MCF 10A (cell line): ENCODE data around the gene SULT4A1. TPM values are rescaled to one million over a fixed set of nuclear protein-coding genes. Genes with fewer than 3 reads are reported as not detected.
"Not testable (repeated sequence)": the region's sequence is repeated elsewhere in the genome, so short reads cannot be mapped to it uniquely, and the experiment has no call there.

Experiments used
- BruUV-seq: library from RNA; stranded (reverse); fragments of 400-500 nt; replicated peaks from 2 replicates; lab custom pipeline; 2021; lab: Mats Ljungman, UMichigan
- CTCF ChIA-PET: fragments of 300-600 bp; sonication (Branson Sonifier 250); formaldehyde crosslinking; extraction: SDS; loops from one replicate; lab custom pipeline; 2021; ENCODE audit warnings: antibody characterized with exemption, inconsistent platforms; lab: Yijun Ruan, JAX
- POLR2A ChIA-PET: fragments of 300-600, 350-650 bp; sonication (Branson Sonifier 250); formaldehyde crosslinking; extraction: SDS; loops from one replicate; lab custom pipeline; 2020; ENCODE audit warnings: antibody characterized with exemption, inconsistent platforms; lab: Yijun Ruan, JAX
- DNase-seq: peaks from one replicate; pipeline ENCODE4 v3.0.0-alpha.2; 2018; ENCODE audit not compliant: unreplicated experiment
- H3K27ac Mint-ChIP-seq: one replicate; pipeline ENCODE4 v1.8.0; 2022; ENCODE audit warnings: mild to moderate bottlenecking, low read depth, mixed read lengths; ENCODE audit not compliant: unreplicated experiment
- H3K27me3 Mint-ChIP-seq: one replicate; pipeline ENCODE4 v1.8.0; 2022; ENCODE audit warnings: mixed read lengths; ENCODE audit not compliant: insufficient read depth, unreplicated experiment
- H3K36me3 Mint-ChIP-seq: one replicate; pipeline ENCODE4 v1.8.0; 2022; ENCODE audit warnings: mild to moderate bottlenecking, moderate library complexity, mixed read lengths; ENCODE audit not compliant: insufficient read depth, unreplicated experiment
- H3K4me1 Mint-ChIP-seq: one replicate; pipeline ENCODE4 v1.8.0; 2022; ENCODE audit warnings: mixed read lengths; ENCODE audit not compliant: insufficient read depth, unreplicated experiment
- H3K4me3 Mint-ChIP-seq: one replicate; pipeline ENCODE4 v1.8.0; 2022; ENCODE audit warnings: mild to moderate bottlenecking, moderate library complexity, mixed read lengths; ENCODE audit not compliant: unreplicated experiment
- H3K9me3 Mint-ChIP-seq: one replicate; pipeline ENCODE4 v1.8.0; 2022; ENCODE audit warnings: mixed read lengths; ENCODE audit not compliant: unreplicated experiment
- intact Hi-C: fragments of 100-400 bp; cut with micrococcal nuclease; formaldehyde crosslinking; loops from 2 replicates; pipeline ENCODE4 v1.14.1; 2022
- total RNA-seq: library from RNA; stranded (reverse); gene quantifications from 2 replicates; pipeline ENCODE4 v1.2.3, GENCODE V29; 2022
- TF ChIP-seq, protein P1 (sequence below): fragments of 200-600 bp; IDR thresholded peaks from one replicate; pipeline ENCODE4 v1.8.0; 2022; ENCODE audit warnings: antibody characterized with exemption, mild to moderate bottlenecking; ENCODE audit not compliant: unreplicated experiment

Gene SULT4A1
- total RNA-seq, 1 experiment from 2014 or later, result not detected

DNA sequence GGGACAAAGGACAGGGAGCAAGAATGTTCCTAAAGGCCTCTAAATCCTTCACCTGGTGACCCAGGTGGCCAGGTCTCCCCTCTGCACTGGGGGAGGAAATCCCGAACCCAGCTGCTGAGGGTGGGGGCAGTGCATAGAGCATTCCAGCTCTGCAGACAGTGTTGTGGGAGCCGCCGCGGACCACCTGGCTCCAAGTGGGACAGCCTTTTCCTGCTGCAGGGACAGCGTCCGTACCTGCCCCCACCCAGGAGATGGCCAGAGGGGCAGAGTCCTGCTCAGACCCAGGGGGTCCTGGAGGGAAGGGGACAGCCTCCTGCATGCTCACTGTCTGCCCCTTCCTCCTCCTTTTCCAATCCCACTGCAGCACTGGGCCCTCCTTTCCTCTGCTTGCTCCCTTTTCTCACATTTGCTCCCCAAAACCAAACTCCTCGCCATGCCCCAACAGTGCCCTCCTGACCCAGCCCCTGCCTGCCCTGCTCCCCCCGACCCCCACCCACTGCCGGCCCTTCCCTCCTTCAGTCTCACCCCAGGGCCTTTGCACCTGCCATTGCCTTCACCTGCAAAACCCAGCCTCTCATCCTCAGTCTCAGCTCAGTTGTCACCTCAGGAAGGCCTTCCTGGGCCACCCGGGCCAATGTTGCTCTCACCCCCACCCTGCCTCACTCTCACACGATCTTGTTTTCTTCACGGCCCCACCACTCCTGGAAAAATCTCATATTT, 16.7 kb upstream of the SULT4A1 start:
- TF ChIP-seq, protein P1, sequence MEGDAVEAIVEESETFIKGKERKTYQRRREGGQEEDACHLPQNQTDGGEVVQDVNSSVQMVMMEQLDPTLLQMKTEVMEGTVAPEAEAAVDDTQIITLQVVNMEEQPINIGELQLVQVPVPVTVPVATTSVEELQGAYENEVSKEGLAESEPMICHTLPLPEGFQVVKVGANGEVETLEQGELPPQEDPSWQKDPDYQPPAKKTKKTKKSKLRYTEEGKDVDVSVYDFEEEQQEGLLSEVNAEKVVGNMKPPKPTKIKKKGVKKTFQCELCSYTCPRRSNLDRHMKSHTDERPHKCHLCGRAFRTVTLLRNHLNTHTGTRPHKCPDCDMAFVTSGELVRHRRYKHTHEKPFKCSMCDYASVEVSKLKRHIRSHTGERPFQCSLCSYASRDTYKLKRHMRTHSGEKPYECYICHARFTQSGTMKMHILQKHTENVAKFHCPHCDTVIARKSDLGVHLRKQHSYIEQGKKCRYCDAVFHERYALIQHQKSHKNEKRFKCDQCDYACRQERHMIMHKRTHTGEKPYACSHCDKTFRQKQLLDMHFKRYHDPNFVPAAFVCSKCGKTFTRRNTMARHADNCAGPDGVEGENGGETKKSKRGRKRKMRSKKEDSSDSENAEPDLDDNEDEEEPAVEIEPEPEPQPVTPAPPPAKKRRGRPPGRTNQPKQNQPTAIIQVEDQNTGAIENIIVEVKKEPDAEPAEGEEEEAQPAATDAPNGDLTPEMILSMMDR, result no peak
- DNase-seq, result no peak
- H3K36me3 Mint-ChIP-seq, result no peaks in the 10 kb centered on the region
- POLR2A ChIA-PET, result interaction anchor here (0.6 kb wide), 1 partner anchor 684 kb away, joined by 3 read pairs; no protein-coding TSS in a partner anchor
- H3K4me3 Mint-ChIP-seq, result no peak overlapping the region
- CTCF ChIA-PET, result interaction anchor here (0.7 kb wide), 1 partner anchor 66 kb away, joined by 4 read pairs; no protein-coding TSS in a partner anchor
- H3K4me1 Mint-ChIP-seq, result no peaks in the 10 kb centered on the region
- BruUV-seq, result no TSS peak
- H3K27ac Mint-ChIP-seq, result no peak overlapping the region
- intact Hi-C loops, result no loop called here
- H3K27me3 Mint-ChIP-seq, result peaks cover 59% of the 10 kb centered on the region
- H3K9me3 Mint-ChIP-seq, result no peaks in the 10 kb centered on the region

DNA sequence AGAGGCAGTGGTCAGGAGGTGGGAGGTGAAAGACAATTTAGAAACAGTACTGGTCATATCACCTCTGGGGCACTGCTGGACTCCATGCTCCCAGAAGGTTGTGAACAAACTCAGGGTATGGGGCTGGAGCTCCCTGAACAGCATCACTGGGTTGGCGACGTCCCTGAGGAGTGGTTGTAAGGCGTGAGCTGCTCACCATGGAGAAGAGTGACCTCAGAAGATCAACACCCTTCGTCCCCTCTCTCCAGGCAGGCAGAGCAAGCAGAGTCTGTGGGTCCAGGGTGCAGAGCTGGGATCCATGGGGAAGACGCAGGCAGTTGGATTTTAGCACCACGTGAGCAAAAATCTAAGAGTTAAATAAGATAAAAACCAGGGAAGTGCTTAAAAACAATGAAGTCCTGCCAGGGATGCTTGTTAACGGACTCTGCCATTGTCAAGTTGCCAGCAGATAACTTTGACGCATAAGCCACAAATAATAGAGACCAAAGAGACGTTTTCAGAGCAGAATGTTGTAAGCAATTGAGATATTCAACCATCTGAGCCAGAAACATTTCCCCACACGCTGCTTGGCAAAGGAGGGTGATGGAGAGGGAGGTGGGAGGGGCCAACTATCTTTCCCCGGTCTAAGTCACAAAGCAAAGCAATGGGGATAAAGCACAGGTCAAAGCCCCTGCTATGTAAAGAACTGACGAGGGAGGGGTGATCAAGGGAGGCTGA, 15.9 kb upstream of the SULT4A1 start:
- Mint-ChIP-seq H3K27ac (no peak overlapping the region), H3K4me1 (no peaks in the 10 kb centered on the region), H3K27me3 (peaks cover 66% of the 10 kb centered on the region), H3K36me3 (no peaks in the 10 kb centered on the region), H3K4me3 (no peak overlapping the region), H3K9me3 (no peaks in the 10 kb centered on the region)
- ChIA-PET CTCF (interaction anchor here (0.6 kb wide), 1 partner anchor 9 kb away, joined by 3 read pairs; no protein-coding TSS in a partner anchor), POLR2A (interaction anchor here (0.6 to 0.7 kb wide), 3 partner anchors 76 to 684 kb away, joined by 3 to 4 read pairs (median 4); no protein-coding TSS in a partner anchor)
- BruUV-seq, result no TSS peak
- intact Hi-C loops, result no loop called here
- TF ChIP-seq, protein P1, result no peak
- no peak for DNase-seq

DNA sequence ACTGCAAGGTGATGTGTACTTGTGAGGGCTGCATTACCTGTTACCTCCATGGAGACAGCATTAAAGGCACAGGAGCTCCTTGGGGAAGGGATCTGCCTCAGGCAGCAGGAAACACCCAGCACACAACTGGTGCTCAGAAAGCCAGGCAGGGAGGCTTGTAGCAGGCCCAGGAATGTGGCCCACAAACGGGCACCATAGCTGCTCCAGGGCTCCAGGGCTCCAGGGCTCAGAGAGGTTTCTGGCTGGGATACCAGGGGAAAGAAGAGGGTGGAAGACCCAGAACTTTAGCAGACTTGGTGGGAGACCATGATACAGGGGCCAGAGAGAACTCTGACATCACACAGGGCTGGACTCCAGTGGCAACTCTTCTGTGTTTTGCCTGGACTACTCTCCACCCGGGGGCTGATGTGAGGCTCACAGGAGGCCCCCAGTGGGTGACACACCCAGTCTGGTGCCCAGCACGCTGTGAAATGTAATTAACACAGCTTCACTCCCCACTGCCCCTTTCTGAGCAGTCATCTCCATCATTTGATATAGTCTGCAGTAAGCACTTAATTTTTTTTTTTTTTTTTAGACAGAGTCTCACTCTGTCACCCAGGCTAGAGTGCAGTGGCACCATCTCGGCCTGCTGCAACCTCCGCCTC, 14.7 kb upstream of the SULT4A1 start:
- TF ChIP-seq, protein P1, result no peak
- no peak overlapping the region for H3K27ac Mint-ChIP-seq
- no TSS peak for BruUV-seq
- no peak for DNase-seq
- ChIA-PET POLR2A (no interaction called here), CTCF (no interaction called here)
- no peaks in the 10 kb centered on the region for H3K4me1 Mint-ChIP-seq
- peaks cover 79% of the 10 kb centered on the region for H3K27me3 Mint-ChIP-seq
- no peak overlapping the region for H3K4me3 Mint-ChIP-seq
- no peaks in the 10 kb centered on the region for H3K9me3 Mint-ChIP-seq
- H3K36me3 Mint-ChIP-seq, result no peaks in the 10 kb centered on the region
- intact Hi-C loops, result no loop called here

DNA sequence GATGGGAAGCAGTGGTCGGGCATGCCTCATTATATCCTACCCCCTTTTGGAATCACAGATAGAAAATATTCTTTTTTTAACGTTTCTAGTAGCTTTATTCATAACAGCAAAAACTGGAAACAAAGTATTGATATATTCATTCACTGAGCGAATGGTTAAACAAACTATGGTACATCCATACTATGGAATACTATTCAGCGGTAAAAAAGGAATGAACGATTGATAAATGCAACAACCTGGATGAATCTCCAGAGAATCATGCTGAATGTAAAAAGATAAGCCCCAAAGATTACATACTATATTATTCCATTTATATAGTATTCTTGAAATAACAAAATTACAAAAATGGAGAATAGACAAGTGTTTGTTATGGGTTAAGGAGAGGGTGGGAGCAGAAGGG, 7.5 kb upstream of the SULT4A1 start:
- H3K4me1 Mint-ChIP-seq, result no peaks in the 10 kb centered on the region
- no peaks in the 10 kb centered on the region for H3K9me3 Mint-ChIP-seq
- POLR2A ChIA-PET, result interaction anchor here (1.0 kb wide), 1 partner anchor 16 kb away, joined by 3 read pairs; no protein-coding TSS in a partner anchor
- intact Hi-C loops, result no loop called here
- H3K27me3 Mint-ChIP-seq, result peaks cover 59% of the 10 kb centered on the region
- no peak overlapping the region for H3K4me3 Mint-ChIP-seq
- peaks cover 5% of the 10 kb centered on the region for H3K36me3 Mint-ChIP-seq
- DNase-seq, result no peak
- H3K27ac Mint-ChIP-seq, result no peak overlapping the region
- CTCF ChIA-PET, result no interaction called here
- no TSS peak for BruUV-seq
- TF ChIP-seq, protein P1, result no peak

DNA sequence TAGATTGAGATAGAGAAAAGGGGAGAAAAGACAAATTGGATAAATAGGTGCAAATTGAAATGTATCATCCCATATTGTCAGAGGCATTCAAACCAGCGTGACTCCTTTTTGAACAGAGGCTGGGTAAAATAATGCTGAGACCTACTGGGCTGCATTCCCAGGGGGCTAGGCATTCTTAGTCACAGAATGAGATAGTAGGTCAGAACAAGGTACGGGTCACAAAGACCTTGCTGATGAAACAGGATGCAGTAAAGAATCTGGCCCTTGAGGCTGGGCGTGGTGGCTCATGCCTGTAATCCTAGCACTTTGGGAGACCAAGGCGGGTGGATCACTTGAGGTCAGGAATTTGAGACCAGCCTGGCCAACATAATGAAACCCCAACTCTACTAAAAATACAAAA, 6.7 kb upstream of the SULT4A1 start:
- H3K4me3 Mint-ChIP-seq, BruUV-seq, DNase-seq, H3K27ac Mint-ChIP-seq, H3K4me1 Mint-ChIP-seq, H3K9me3 Mint-ChIP-seq, H3K36me3 Mint-ChIP-seq, intact Hi-C loops: not testable (repeated sequence)
- ChIA-PET POLR2A (interaction anchor here (0.8 to 1.0 kb wide), 2 partner anchors 15 to 176 kb away, joined by 3 read pairs; no protein-coding TSS in a partner anchor), CTCF (interaction anchor here (0.6 kb wide), 1 partner anchor 577 kb away, joined by 3 read pairs; no protein-coding TSS in a partner anchor)
- H3K27me3 Mint-ChIP-seq, result peaks cover 59% of the 10 kb centered on the region
